Lung (tissue), 12 donors: ENCODE results near the gene VSTM5. TPM values are rescaled to one million over a fixed set of nuclear protein-coding genes. Genes with fewer than 3 reads are reported as not detected.
"Not testable (repeated sequence)": the region's sequence is repeated elsewhere in the genome, so short reads cannot be mapped to it uniquely, and the experiment has no call there.

Experiments used
- ATAC-seq: fragments of 200-7000 bp; cut with Tn5 transposase; one replicate; pipeline ENCODE4 v1.9.1; 2020; ENCODE audit warnings: moderate number of reproducible peaks; ENCODE audit not compliant: insufficient read depth, low FRiP score
- DNase-seq, 3 donors: peaks; one replicate each; pipeline ENCODE4 v3.0.0-alpha.2; 2013 to 2017
- H3K27ac ChIP-seq, 2 donors: one replicate each; pipeline ENCODE4 v1.5.1; 2013; ENCODE audit warnings: mild to moderate bottlenecking in 2 of 2, moderate library complexity in 2 of 2, control low read depth in 1 of 2, inconsistent platforms in 1 of 2, low read depth in 1 of 2, low read length in 1 of 2
- H3K27me3 ChIP-seq, 3 donors: one replicate each; pipeline ENCODE4 v1.5.1; 2013; ENCODE audit warnings: low read length in 2 of 3; ENCODE audit not compliant: control insufficient read depth in 3 of 3, insufficient read depth in 3 of 3
- H3K36me3 ChIP-seq, 4 donors: one replicate each; pipeline ENCODE4 v1.5.1; 2013; ENCODE audit warnings: low read length in 4 of 4, mild to moderate bottlenecking in 1 of 4, moderate library complexity in 1 of 4; ENCODE audit not compliant: control insufficient read depth in 4 of 4, insufficient read depth in 4 of 4
- H3K4me1 ChIP-seq, 5 donors: one replicate each; pipeline ENCODE4 v1.5.1; 2013; ENCODE audit warnings: low read length in 5 of 5, mild to moderate bottlenecking in 2 of 5, moderate library complexity in 1 of 5; ENCODE audit not compliant: control insufficient read depth in 5 of 5, insufficient read depth in 5 of 5
- H3K4me3 ChIP-seq: one replicate; pipeline ENCODE4 v1.5.1; 2013; ENCODE audit warnings: mild to moderate bottlenecking, control low read depth, moderate library complexity
- H3K9ac ChIP-seq, 2 donors: one replicate each; pipeline ENCODE4 v1.5.1; 2013; ENCODE audit warnings: low read length in 2 of 2, control low read depth in 1 of 2; ENCODE audit not compliant: insufficient read depth in 1 of 2
- H3K9me3 ChIP-seq, 4 donors: one replicate each; pipeline ENCODE4 v1.5.1; 2013; ENCODE audit warnings: low read length in 3 of 4, mild to moderate bottlenecking in 1 of 4, moderate library complexity in 1 of 4; ENCODE audit not compliant: control insufficient read depth in 4 of 4, insufficient read depth in 3 of 4
- CTCF ChIP-seq: IDR thresholded peaks from 2 replicates; pipeline ENCODE4 v1.5.1; 2012; ENCODE audit warnings: mild to moderate bottlenecking; ENCODE audit errors: control extremely low read depth, extremely low read depth
- WGBS, 2 donors: extraction: QIAGEN DNeasy Blood & Tissue Kit; methylation state at CpG; one replicate each; pipeline ENCODE4 v1.1.7; 2013; 5-methylcytosine and 5-hydroxymethylcytosine counted together
- polyA plus RNA-seq, 2 donors: library from polyadenylated mRNA; stranded (reverse); fragments of 200-250 nt; gene quantifications; one replicate each; pipeline ENCODE4 v1.2.1, GENCODE V29; 2013
- total RNA-seq, 2 donors: library from RNA; depleted of rRNA in 1 of 2; stranded (reverse); fragments of >200 nt in 1 of 2; gene quantifications; one replicate each; pipeline ENCODE4 v1.2.1, GENCODE V29; 2014 to 2021
- donor health status: control.
- donor health status: control.
- donor health status: Bipolar disorder and iron deficiency.
- donor health status: healthy.
- donor health status: DM: yes; HTN: yes; CAD: no.

The VSTM5 gene
- total and polyA plus RNA-seq, 4 donors, result 0.08 to 0.58 (median 0.25) TPM

- DNase-seq, result no peak
- no peak for ATAC-seq
- Histone ChIP-seq H3K36me3 (no peaks in the 10 kb centered on the region), H3K9me3 (peaks cover 0 to 6% (median 0%) of the 10 kb centered on the region in 4 donors), H3K4me3 (no peak overlapping the region), H3K27ac (no peak overlapping the region), H3K9ac (no peak overlapping the region), H3K27me3 (peaks cover 0 to 2% (median 0%) of the 10 kb centered on the region in 3 donors), H3K4me1 (no peaks in the 10 kb centered on the region)
- whole genome bisulfite sequencing, 2 donors, result 92 to 93% methylated on average over 5 of the region's 5 CpGs
- TF ChIP-seq CTCF, result no peak
These were observed 36.7 kb upstream of the VSTM5 start for GRCh38 chr11:93887111-93887510.

GRCh38 chr11:93879114-93879513 is 28.7 kb upstream of the VSTM5 start:
- H3K27ac ChIP-seq, DNase-seq, H3K36me3 ChIP-seq, ATAC-seq, H3K9me3 ChIP-seq, H3K27me3 ChIP-seq, H3K9ac ChIP-seq, H3K4me3 ChIP-seq, H3K4me1 ChIP-seq: not testable (repeated sequence)

- no peak for DNase-seq
- H3K36me3 ChIP-seq, result no peaks in the 10 kb centered on the region
- no peak for ATAC-seq
- no peak for TF ChIP-seq CTCF
- no peak overlapping the region for H3K4me3 ChIP-seq
- H3K9ac ChIP-seq, result no peak overlapping the region
- no peaks in the 10 kb centered on the region for H3K9me3 ChIP-seq
- no peak overlapping the region for H3K27ac ChIP-seq
- no peaks in the 10 kb centered on the region for H3K4me1 ChIP-seq
- H3K27me3 ChIP-seq, result no peaks in the 10 kb centered on the region
- 89 to 91% methylated on average over 3 of the region's 3 CpGs for WGBS, 2 donors
These were observed 25.2 kb upstream of the VSTM5 start for GRCh38 chr11:93875637-93876036.

GRCh38 chr11:93871526-93871925 is 21.1 kb upstream of the VSTM5 start:
- no peak for ATAC-seq
- TF ChIP-seq CTCF, result no peak
- no peaks in the 10 kb centered on the region for H3K4me1 ChIP-seq

More at GRCh38 chr11:93871526-93871925, 21.1 kb upstream of the VSTM5 start:
- Histone ChIP-seq H3K36me3 (no peaks in the 10 kb centered on the region), H3K27ac (no peak overlapping the region), H3K4me3 (no peak overlapping the region), H3K27me3 (no peaks in the 10 kb centered on the region), H3K9ac (no peak overlapping the region), H3K9me3 (no peaks in the 10 kb centered on the region)
- DNase-seq, result no peak
